Erythroblast (primary cell): ENCODE measurements around the gene SORL1.

Experiments
- DNase-seq, 2 experiments: peaks; one replicate each; lab custom pipeline; 2025; lab: John Stamatoyannopoulos, UW
- GATA1 ChIP-seq: IDR thresholded peaks from 2 replicates; pipeline ENCODE4 v1.6.1; 2011; ENCODE audit warnings: low read depth, mild to moderate bottlenecking, control low read depth, low read length, moderate library complexity
- POLR2A ChIP-seq: IDR thresholded peaks from 2 replicates; pipeline ENCODE4 v1.6.1; 2011; ENCODE audit warnings: mild to moderate bottlenecking, low read length

The SORL1 gene

DNA sequence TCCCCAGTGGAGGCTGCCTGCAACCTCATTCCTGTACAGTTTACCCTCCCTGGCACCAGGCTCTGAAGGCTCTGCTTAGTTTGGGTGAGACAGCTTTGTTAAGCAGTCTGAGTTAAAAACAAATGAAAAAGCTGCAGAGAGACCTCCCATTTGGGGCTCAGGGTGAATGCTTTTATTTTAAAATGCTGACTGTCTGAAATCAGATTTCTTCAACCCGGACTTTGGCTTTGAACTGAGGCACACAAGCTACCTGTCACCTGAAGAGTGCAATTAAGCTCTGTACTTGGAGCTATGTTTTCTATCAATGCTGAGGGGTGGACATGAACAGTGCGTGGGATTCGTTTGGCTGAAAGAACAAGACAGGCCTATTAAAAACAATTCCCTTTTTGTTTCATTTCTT lies 218.2 kb downstream of the SORL1 start:
- no peak for TF ChIP-seq POLR2A
- TF ChIP-seq GATA1, result no peak
- DNase-seq, result no peak

DNA sequence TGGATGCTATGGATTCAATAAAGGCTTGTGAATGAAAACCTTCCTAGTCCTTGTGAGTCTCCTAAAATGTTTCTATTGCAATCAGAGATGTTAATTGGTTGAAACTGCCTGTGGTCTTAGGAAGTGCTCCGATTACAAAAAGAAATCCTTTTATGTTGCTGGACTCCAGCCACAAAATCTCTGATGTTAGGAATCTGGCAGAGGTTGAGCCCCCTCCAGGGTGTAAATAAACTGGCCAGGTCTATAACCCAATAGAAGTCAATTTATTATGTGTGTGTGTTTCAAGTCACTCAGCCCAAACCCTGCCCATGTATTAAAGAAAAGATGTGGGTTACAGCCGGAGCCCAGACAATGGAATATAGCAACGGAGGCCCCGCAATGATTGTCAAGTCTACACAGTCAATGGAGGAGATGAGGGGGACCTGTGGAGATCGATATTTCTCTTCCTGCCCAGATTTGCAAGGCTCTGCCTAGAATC lies 218.7 kb downstream of the SORL1 start:
- DNase-seq, result no peak
- TF ChIP-seq POLR2A, result no peak
- no peak for TF ChIP-seq GATA1

DNA sequence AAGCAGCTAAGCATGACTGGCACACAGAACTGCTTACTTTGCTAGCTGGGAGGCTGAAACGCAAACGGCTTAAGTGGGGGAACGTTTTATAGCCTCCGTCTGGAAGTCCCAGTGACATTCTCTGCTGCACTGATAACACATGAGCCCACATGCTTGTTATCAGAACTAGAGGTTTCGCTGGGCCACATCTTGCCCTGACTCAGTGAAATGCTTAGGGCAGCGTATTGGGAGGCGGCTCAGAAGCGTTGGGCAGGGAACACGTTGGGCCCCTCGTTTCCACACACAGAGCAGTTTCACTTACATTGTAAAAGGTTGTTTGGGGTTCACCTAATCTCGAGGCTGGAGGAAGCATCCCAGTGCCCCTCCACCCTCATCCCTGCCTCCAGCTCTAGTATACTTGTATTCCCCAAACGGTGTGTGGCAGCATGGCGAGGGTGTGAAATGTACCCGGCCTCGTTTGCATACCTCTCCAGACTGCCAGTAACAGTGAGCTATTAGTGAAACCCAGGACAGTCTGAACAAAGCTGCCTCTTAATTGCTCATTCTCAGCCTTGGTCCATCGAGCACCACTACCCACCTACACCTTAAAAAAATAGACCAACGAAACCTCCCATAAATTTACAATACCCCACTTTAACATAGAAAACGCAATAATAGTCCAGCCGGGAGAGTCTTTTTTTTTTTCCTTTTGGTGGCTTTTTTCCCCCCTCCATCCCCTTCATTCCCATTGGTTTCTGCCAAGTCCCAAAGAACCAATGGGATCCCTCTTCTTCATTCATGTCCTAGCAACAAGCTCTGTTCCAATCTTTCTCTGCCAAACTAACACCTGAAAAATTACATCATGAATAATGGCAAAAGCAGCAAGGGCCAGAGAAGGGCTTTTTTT lies 219.4 kb downstream of the SORL1 start:
- TF ChIP-seq GATA1, result no peak
- no peak for TF ChIP-seq POLR2A
- DNase-seq, result no peak

DNA sequence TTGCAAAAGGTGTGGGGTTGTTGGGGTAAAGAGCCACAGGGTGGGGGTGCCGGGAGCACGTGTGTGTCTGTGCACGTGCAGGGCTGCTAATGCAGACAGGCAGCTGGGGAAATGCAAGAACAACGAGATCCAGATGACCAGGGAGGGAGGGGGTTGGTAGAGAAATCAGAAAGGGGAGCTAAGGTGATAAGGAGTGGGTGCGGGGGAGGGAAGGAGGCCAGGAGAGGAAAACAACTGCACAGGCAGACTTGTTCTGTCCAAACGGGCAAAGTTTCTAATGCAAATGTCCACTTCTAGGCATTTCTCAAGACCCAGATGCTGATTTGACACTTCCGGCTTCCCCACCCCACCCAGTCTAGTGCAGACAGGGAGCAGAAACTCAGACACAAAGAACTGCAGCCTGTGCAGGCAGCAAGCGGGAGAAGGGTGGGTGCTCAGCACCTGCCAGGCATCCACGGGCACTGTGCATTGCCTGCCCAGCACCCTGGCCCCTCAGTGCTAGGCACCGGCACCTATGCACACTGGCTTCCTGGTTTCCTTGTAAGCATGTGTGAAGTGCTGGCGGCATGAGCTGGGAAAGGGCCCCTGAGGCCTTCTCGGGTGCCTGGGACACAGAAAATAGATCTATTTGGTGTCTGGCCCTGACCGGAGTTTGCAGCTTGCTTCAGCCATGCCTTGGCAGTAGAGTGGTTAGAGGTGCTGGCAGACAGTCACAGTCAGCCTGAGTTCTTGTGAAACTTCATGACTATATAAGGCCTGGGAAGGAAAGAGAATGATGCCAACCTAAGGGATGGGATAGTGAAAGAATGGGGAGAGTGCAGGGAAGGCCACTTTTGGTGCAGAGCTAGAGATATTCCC lies 220.7 kb downstream of the SORL1 start:
- no peak for TF ChIP-seq GATA1
- TF ChIP-seq POLR2A, result no peak
- DNase-seq, result no peak

DNA sequence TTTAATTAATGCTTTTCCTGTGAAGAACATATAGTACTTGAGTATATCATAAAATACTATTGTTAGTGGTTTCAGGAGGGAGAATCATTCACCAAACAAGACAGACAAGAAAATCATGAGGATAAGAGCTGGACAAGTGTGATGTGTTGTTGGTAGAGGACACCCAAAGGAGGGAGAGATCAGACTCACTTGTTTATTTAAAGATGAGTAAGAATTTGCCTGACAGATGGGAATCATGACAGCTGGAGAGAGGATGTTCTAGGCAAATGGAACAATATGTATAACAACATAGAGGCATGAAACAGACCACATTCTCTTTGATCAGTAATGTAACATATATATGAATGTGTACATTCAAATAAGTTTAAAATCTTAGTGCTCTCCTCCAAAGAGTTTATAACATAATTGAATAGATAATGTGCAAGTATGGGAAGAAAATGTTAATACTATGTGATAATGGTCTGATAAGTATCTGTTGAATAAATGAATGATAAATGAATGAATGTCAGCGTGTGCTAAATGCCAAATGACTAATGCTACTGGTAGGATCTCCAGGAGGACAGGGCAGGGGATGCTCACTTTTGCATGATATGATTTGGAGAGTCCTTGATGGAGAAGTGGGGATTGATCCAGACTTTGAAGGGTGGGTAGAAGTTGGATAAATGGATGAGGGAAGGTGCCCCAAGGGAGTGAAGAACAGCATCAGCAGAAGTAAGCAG lies 229.6 kb downstream of the SORL1 start:
- no peak for TF ChIP-seq POLR2A
- no peak for TF ChIP-seq GATA1
- no peak for DNase-seq
